IPS DF 6.9 (cell line): ENCODE data around the gene ETFA.
A peak's percentile ranks its signal among the peaks of the same experiment; 100 is the strongest.

ENCODE experiments used
- DNase-seq: peaks from one replicate; pipeline ENCODE4 v3.0.0-alpha.2; 2013; ENCODE audit warnings: low read depth, low spot score
- H3K27ac ChIP-seq: one replicate; pipeline ENCODE4 v1.5.1; 2013; ENCODE audit warnings: low read length, control low read depth
- H3K27me3 ChIP-seq: 2 replicates; pipeline ENCODE4 v1.6.1; 2013; ENCODE audit warnings: mild to moderate bottlenecking, low read length; ENCODE audit not compliant: control insufficient read depth, insufficient read depth
- H3K36me3 ChIP-seq: 2 replicates; pipeline ENCODE4 v1.6.1; 2013; ENCODE audit warnings: low read length; ENCODE audit not compliant: control insufficient read depth, insufficient read depth
- H3K4me1 ChIP-seq: 2 replicates; pipeline ENCODE4 v1.6.1; 2013; ENCODE audit warnings: low read length; ENCODE audit not compliant: control insufficient read depth, insufficient read depth
- H3K4me3 ChIP-seq: 2 replicates; pipeline ENCODE4 v1.5.1; 2013; ENCODE audit warnings: mild to moderate bottlenecking, low read length
- H3K9me3 ChIP-seq: 2 replicates; pipeline ENCODE4 v1.6.1; 2013; ENCODE audit warnings: low read length, inconsistent platforms; ENCODE audit not compliant: control insufficient read depth, insufficient read depth
- WGBS: extraction: QIAGEN DNeasy Blood & Tissue Kit; methylation state at CpG from one replicate; pipeline ENCODE4 v1.1.7; 2013; ENCODE audit warnings: mixed read lengths, missing lambda C conversion rate; ENCODE audit not compliant: insufficient read length, insufficient coverage; 5-methylcytosine and 5-hydroxymethylcytosine counted together

ETFA gene

GRCh38 chr15:76311100-76311953, at the start of gene ETFA:
TSS of gene ETFA (minus strand) at chr15:76311469. CDS start at chr15:76311388, 81 bp downstream.
- H3K27me3 ChIP-seq, result no peaks in the 10 kb centered on the region
- H3K4me1 ChIP-seq, result no peaks in the 10 kb centered on the region; the same call in 1 of the 2 replicates
- no peaks in the 10 kb centered on the region for H3K36me3 ChIP-seq
- WGBS, result no CpG with 5 or more reads among the region's 60 CpGs
- H3K27ac ChIP-seq, result no peak within 1 kb of the TSS
- DNase-seq, result peak; percentile 90
- no peaks in the 10 kb centered on the region for H3K9me3 ChIP-seq
- peak within 1 kb of the TSS; percentile 95 for H3K4me3 ChIP-seq

- Histone ChIP-seq H3K27ac (no peak overlapping the region), H3K9me3 (no peaks in the 10 kb centered on the region), H3K27me3 (no peaks in the 10 kb centered on the region), H3K36me3 (no peaks in the 10 kb centered on the region), H3K4me1 (no peaks in the 10 kb centered on the region), H3K4me3 (no peak overlapping the region)
- DNase-seq, result no peak
- WGBS, result no CpG with 5 or more reads among the region's 3 CpGs
Observed at GRCh38 chr15:76360416-76360815, 49.1 kb upstream of the ETFA start.

GRCh38 chr15:76359152-76359551, 47.9 kb upstream of the ETFA start:
- Histone ChIP-seq H3K4me1 (no peaks in the 10 kb centered on the region), H3K36me3 (no peaks in the 10 kb centered on the region), H3K9me3 (no peaks in the 10 kb centered on the region), H3K27me3 (no peaks in the 10 kb centered on the region), H3K4me3 (no peak overlapping the region), H3K27ac (no peak overlapping the region)
- no peak for DNase-seq
- no CpG with 5 or more reads among the region's 3 CpGs for WGBS

- no peak for DNase-seq
- Histone ChIP-seq H3K4me1 (no peaks in the 10 kb centered on the region), H3K4me3 (no peak overlapping the region), H3K27ac (no peak overlapping the region), H3K9me3 (no peaks in the 10 kb centered on the region), H3K27me3 (no peaks in the 10 kb centered on the region), H3K36me3 (no peaks in the 10 kb centered on the region)
- WGBS, result no CpG with 5 or more reads among the region's 3 CpGs
Observed at GRCh38 chr15:76358453-76358852, 47.2 kb upstream of the ETFA start.

- Histone ChIP-seq H3K27me3 (no peaks in the 10 kb centered on the region), H3K36me3 (no peaks in the 10 kb centered on the region), H3K4me3 (no peak overlapping the region), H3K27ac (no peak overlapping the region), H3K4me1 (no peaks in the 10 kb centered on the region), H3K9me3 (no peaks in the 10 kb centered on the region)
- no peak for DNase-seq
- WGBS, result no CpG with 5 or more reads among the region's 3 CpGs
Observed at GRCh38 chr15:76354823-76355440, 43.7 kb upstream of the ETFA start.

- peaks cover under 1% of the 10 kb centered on the region; the same call in 1 of the 2 replicates for H3K27me3 ChIP-seq
- H3K27ac ChIP-seq, result no peak overlapping the region
- no peak for DNase-seq
- H3K4me3 ChIP-seq, result no peak overlapping the region
- H3K9me3 ChIP-seq, result no peaks in the 10 kb centered on the region
- no peaks in the 10 kb centered on the region for H3K36me3 ChIP-seq
- WGBS, result no CpG with 5 or more reads among the region's 10 CpGs
- H3K4me1 ChIP-seq, result no peaks in the 10 kb centered on the region
Observed at GRCh38 chr15:76353903-76354302, 42.6 kb upstream of the ETFA start.

GRCh38 chr15:76353023-76353577, 41.8 kb upstream of the ETFA start:
- Histone ChIP-seq H3K9me3 (no peaks in the 10 kb centered on the region), H3K27me3 (peaks cover 3% of the 10 kb centered on the region; the same call in 1 of the 2 replicates), H3K36me3 (no peaks in the 10 kb centered on the region), H3K4me3 (no peak overlapping the region), H3K27ac (no peak overlapping the region), H3K4me1 (no peaks in the 10 kb centered on the region)
- no CpG with 5 or more reads among the region's 1 CpG for WGBS
- DNase-seq, result no peak

- H3K9me3 ChIP-seq, result no peaks in the 10 kb centered on the region
- peaks cover 21% of the 10 kb centered on the region for H3K27me3 ChIP-seq
- no CpG with 5 or more reads among the region's 1 CpG for WGBS
Observed at GRCh38 chr15:76349301-76350070, 38.2 kb upstream of the ETFA start.

GRCh38 chr15:76347482-76348055, 36.3 kb upstream of the ETFA start:
- Histone ChIP-seq H3K27ac (no peak overlapping the region), H3K36me3 (no peaks in the 10 kb centered on the region), H3K9me3 (no peaks in the 10 kb centered on the region), H3K4me3 (peak overlapping the region; percentile 54; the same call in 1 of the 2 replicates), H3K4me1 (peaks cover 2% of the 10 kb centered on the region), H3K27me3 (peaks cover 38% of the 10 kb centered on the region)
- DNase-seq, result no peak
- WGBS, result no CpG with 5 or more reads among the region's 13 CpGs

More at GRCh38 chr15:76349301-76350070, 38.2 kb upstream of the ETFA start:
- Histone ChIP-seq H3K27ac (no peak overlapping the region), H3K4me3 (no peak overlapping the region), H3K4me1 (no peaks in the 10 kb centered on the region; the same call in 1 of the 2 replicates), H3K36me3 (no peaks in the 10 kb centered on the region)
- no peak for DNase-seq
